Heart left ventricle (tissue), 13 donors: ENCODE measurements around the gene MEGF9.

Experiments used
- CTCF ChIP-seq, 12 donors: fragments of 200-600 bp; sonication (generic) in 4 of 12; IDR thresholded peaks; one replicate each; pipeline versions ENCODE4 v1.5.0 to v1.8.0; 2018 to 2022; ENCODE audit warnings: antibody characterized with exemption in 12 of 12, mild to moderate bottlenecking in 5 of 12
- POLR2A ChIP-seq, 2 donors: fragments of 450-650 bp; IDR thresholded peaks; one replicate each; pipeline ENCODE4 v1.6.1; 2017; ENCODE audit warnings: antibody characterized with exemption in 2 of 2, mild to moderate bottlenecking in 2 of 2, moderate library complexity in 2 of 2
- donor health status: ischemic (EF 13 %, LVEDD 7.1; RV severe dilation, severe dysfunction).
- donor health status: DM: no; HTN: yes; CAD: no.
- donor health status: DM: no; HTN: no; CAD: no.
- donor health status: ischemic (EF 25% LVEDD 6.9; RV normal size, moderate dysfunction).
- donor health status: ischemic (EF 25% LVEDD 5.7; RV mildly dilated, moderate dysfunction).
- donor health status: ischemic (EF 35%, LVEDD 5.7; RV mildly dilated, moderate dysfunction).
- donor health status: nonischemic (EF 11% LVEDD 7.7; RV severe dilation, severe dysfunction).
- donor health status: DM: yes; HTN: yes; CAD: no.
- donor health status: PGD.
- donor health status: ischemic (EF 29% LVEDD 5.4; RV normal size, mild dysfunction).
- donor health status: nonischemic (EF 23%, LVEDD 6.1; RV moderate dilation, normal function).

DNA sequence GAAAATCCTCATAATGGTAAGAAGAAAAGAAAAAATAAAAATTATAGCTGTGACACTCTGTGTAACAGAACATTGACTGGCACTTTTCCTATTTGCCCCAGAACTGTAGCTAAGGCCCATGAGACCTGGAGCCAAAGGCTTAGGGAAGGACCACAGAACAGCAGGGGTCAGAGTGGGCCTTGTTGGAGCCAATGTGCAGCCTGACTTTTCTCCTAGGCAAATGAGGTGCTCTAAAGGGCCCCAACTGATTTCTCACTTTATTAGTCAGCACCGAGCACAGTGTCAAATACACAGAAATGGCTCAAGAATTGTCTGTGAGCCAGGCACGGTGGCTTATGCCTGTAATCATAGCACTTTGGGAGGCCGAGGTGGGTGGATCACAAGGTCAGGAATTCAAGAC lies 4.0 kb upstream of the MEGF9 start:
- TF ChIP-seq CTCF (IDR thresholded peaks at IDR 0.05), result no peak
- no peak for TF ChIP-seq POLR2A (IDR thresholded peaks at IDR 0.05)
